OCI-LY1 (cell line): ENCODE measurements around the gene PITPNM3.

ENCODE experiments used
- H2AFZ ChIP-seq: fragments of 200-600 bp; sonication (generic), shearing (Covaris generic); 2 replicates; pipeline ENCODE4 v1.6.0; 2014; ENCODE audit warnings: antibody characterized with exemption, mild to moderate bottlenecking, low read length
- H3F3A ChIP-seq: fragments of 200-600 bp; sonication (generic), shearing (Covaris generic); 2 replicates; pipeline ENCODE4 v1.6.0; 2014; ENCODE audit warnings: mild to moderate bottlenecking, antibody characterized with exemption, low read length, moderate library complexity; ENCODE audit not compliant: insufficient read depth
- H3K27ac ChIP-seq: fragments of 200-600 bp; sonication (generic); 2 replicates; pipeline ENCODE4 v1.5.1; 2014; ENCODE audit warnings: low read length, mixed run types, mild to moderate bottlenecking, low read depth; ENCODE audit not compliant: poor library complexity, severe bottlenecking
- H3K27me3 ChIP-seq: fragments of 200-600 bp; sonication (generic); 2 replicates; pipeline ENCODE4 v1.6.0; 2014; ENCODE audit warnings: antibody characterized with exemption, mild to moderate bottlenecking, low read length, moderate library complexity; ENCODE audit not compliant: insufficient read depth
- H3K36me3 ChIP-seq: fragments of 200-600 bp; sonication (generic); 2 replicates; pipeline ENCODE4 v1.6.1; 2014; ENCODE audit warnings: mild to moderate bottlenecking, antibody characterized with exemption, low read length, moderate library complexity, mixed read lengths; ENCODE audit not compliant: insufficient read depth
- H3K4me1 ChIP-seq: fragments of 200-600 bp; sonication (generic); 2 replicates; pipeline ENCODE4 v1.5.1; 2014; ENCODE audit warnings: mild to moderate bottlenecking, low read length, moderate library complexity; ENCODE audit not compliant: insufficient read depth, severe bottlenecking
- H3K4me2 ChIP-seq: fragments of 200-600 bp; sonication (generic), shearing (Covaris generic); 2 replicates; pipeline ENCODE4 v1.6.1; 2014; ENCODE audit warnings: low read length
- H3K4me3 ChIP-seq: fragments of 200-600 bp; sonication (generic); 2 replicates; pipeline ENCODE4 v1.5.1; 2014; ENCODE audit warnings: low read length, low read depth, mild to moderate bottlenecking, mixed read lengths; ENCODE audit not compliant: poor library complexity, severe bottlenecking
- H3K79me2 ChIP-seq: fragments of 200-600 bp; shearing (Covaris generic); 2 replicates; pipeline ENCODE4 v1.6.1; 2016; ENCODE audit warnings: mixed run types, low read length, mixed read lengths; ENCODE audit not compliant: insufficient read depth
- H3K9ac ChIP-seq: fragments of 200-600 bp; sonication (generic), shearing (Covaris generic); 2 replicates; pipeline ENCODE4 v1.6.1; 2014; ENCODE audit warnings: mild to moderate bottlenecking, low read length, mixed read lengths
- H3K9me2 ChIP-seq: fragments of 200-600 bp; sonication (generic), shearing (Covaris generic); 2 replicates; pipeline ENCODE4 v1.6.1; 2014; ENCODE audit warnings: low read depth, mild to moderate bottlenecking, low read length, mixed read lengths
- H3K9me3 ChIP-seq: fragments of 200-600 bp; shearing (Covaris generic); 2 replicates; pipeline ENCODE4 v1.6.1; 2014; ENCODE audit warnings: low read length, mixed read lengths
- H4K20me1 ChIP-seq: fragments of 200-600 bp; sonication (generic), shearing (Covaris generic); 2 replicates; pipeline ENCODE4 v1.6.0; 2016; ENCODE audit warnings: mild to moderate bottlenecking, low read length; ENCODE audit not compliant: insufficient read depth
- CTCF ChIP-seq: fragments of 200-600 bp; sonication (generic), shearing (Covaris generic); IDR thresholded peaks from 2 replicates; pipeline ENCODE4 v1.5.1; 2017; ENCODE audit warnings: mild to moderate bottlenecking, antibody characterized with exemption, low read length, moderate library complexity, mixed read lengths
- EZH2 ChIP-seq: fragments of 200-600 bp; sonication (generic), shearing (Covaris generic); IDR thresholded peaks from 2 replicates; pipeline ENCODE4 v1.8.0; 2017; ENCODE audit warnings: borderline replicate concordance, mixed run types, mild to moderate bottlenecking, antibody characterized with exemption, low read length, moderate library complexity, mixed read lengths

PITPNM3 gene

GRCh38 chr17:6557040-6557438 is 684 bp upstream of the PITPNM3 start:
- no peaks in the 10 kb centered on the region for H3K4me1 ChIP-seq
- no peak overlapping the region for H2AFZ ChIP-seq
- TF ChIP-seq EZH2 (no peak), CTCF (no peak)
- no peak overlapping the region for H3K4me2 ChIP-seq
- H3K9ac ChIP-seq, result no peak overlapping the region
- H3K27me3 ChIP-seq, result peaks cover 9% of the 10 kb centered on the region
- no peaks in the 10 kb centered on the region for H3K36me3 ChIP-seq
- H3K9me3 ChIP-seq, result no peaks in the 10 kb centered on the region
- no peak overlapping the region for H3K4me3 ChIP-seq
- no peaks in the 10 kb centered on the region for H3F3A ChIP-seq
- H3K27ac ChIP-seq, result no peak overlapping the region
- no peaks in the 10 kb centered on the region for H3K9me2 ChIP-seq
- H4K20me1 ChIP-seq, result no peaks in the 10 kb centered on the region
- H3K79me2 ChIP-seq, result no peaks in the 10 kb centered on the region

- no peak overlapping the region for H3K4me2 ChIP-seq
- H3K4me3 ChIP-seq, result no peak overlapping the region
- H3K79me2 ChIP-seq, result no peaks in the 10 kb centered on the region
- H3K9ac ChIP-seq, result no peak overlapping the region
- TF ChIP-seq EZH2 (no peak), CTCF (no peak)
- H3F3A ChIP-seq, result no peaks in the 10 kb centered on the region
- no peaks in the 10 kb centered on the region for H3K4me1 ChIP-seq
- H2AFZ ChIP-seq, result no peak overlapping the region
- H3K36me3 ChIP-seq, result no peaks in the 10 kb centered on the region
- H3K9me3 ChIP-seq, result no peaks in the 10 kb centered on the region
- peaks cover 10% of the 10 kb centered on the region for H3K27me3 ChIP-seq
- H4K20me1 ChIP-seq, result no peaks in the 10 kb centered on the region
- H3K27ac ChIP-seq, result no peak overlapping the region
- H3K9me2 ChIP-seq, result no peaks in the 10 kb centered on the region
Observed at GRCh38 chr17:6555331-6556120, 829 bp downstream of the PITPNM3 start.

GRCh38 chr17:6554871-6555330 is 1.5 kb downstream of the PITPNM3 start:
- no peaks in the 10 kb centered on the region for H3K9me3 ChIP-seq
- no peak overlapping the region for H3K27ac ChIP-seq
- no peaks in the 10 kb centered on the region for H3K4me1 ChIP-seq
- H3K36me3 ChIP-seq, result no peaks in the 10 kb centered on the region
- H3F3A ChIP-seq, result no peaks in the 10 kb centered on the region
- no peak overlapping the region for H2AFZ ChIP-seq
- no peak overlapping the region for H3K4me3 ChIP-seq
- H3K4me2 ChIP-seq, result no peak overlapping the region
- H3K9me2 ChIP-seq, result no peaks in the 10 kb centered on the region
- H3K79me2 ChIP-seq, result no peaks in the 10 kb centered on the region
- no peak overlapping the region for H3K9ac ChIP-seq
- TF ChIP-seq EZH2 (no peak), CTCF (no peak)
- H3K27me3 ChIP-seq, result peaks cover 10% of the 10 kb centered on the region
- no peaks in the 10 kb centered on the region for H4K20me1 ChIP-seq
